ENCODE results near the gene EIF2A.
"Not testable (repeated sequence)": the region's sequence is repeated elsewhere in the genome, so short reads cannot be mapped to it uniquely, and the experiment has no call there.

GRCh38 chr3:150622955-150623354, 76.4 kb downstream of the EIF2A start:
- TF ChIP-seq, protein P1, sequence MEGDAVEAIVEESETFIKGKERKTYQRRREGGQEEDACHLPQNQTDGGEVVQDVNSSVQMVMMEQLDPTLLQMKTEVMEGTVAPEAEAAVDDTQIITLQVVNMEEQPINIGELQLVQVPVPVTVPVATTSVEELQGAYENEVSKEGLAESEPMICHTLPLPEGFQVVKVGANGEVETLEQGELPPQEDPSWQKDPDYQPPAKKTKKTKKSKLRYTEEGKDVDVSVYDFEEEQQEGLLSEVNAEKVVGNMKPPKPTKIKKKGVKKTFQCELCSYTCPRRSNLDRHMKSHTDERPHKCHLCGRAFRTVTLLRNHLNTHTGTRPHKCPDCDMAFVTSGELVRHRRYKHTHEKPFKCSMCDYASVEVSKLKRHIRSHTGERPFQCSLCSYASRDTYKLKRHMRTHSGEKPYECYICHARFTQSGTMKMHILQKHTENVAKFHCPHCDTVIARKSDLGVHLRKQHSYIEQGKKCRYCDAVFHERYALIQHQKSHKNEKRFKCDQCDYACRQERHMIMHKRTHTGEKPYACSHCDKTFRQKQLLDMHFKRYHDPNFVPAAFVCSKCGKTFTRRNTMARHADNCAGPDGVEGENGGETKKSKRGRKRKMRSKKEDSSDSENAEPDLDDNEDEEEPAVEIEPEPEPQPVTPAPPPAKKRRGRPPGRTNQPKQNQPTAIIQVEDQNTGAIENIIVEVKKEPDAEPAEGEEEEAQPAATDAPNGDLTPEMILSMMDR (IDR thresholded peaks at IDR 0.05; ENCODE audit: borderline replicate concordance, extremely low read depth, low read length, poor library complexity, severe bottlenecking): not testable (repeated sequence)
- TF ChIP-seq EZH2 (IDR thresholded peaks at IDR 0.05; ENCODE audit: borderline replicate concordance, low read depth, low read length, severe bottlenecking): not testable (repeated sequence)

Data from DND-41 (cell line).